Activated T-helper 1 cell treated with Interleukin-2 at 50 U/mL for 16 hours (primary cell): ENCODE data around the gene SCPEP1.

Experiments used
- DNase-seq: peaks from one replicate; pipeline ENCODE4 v3.0.0-alpha.2; 2020; ENCODE audit warnings: low read depth

SCPEP1 gene

DNA sequence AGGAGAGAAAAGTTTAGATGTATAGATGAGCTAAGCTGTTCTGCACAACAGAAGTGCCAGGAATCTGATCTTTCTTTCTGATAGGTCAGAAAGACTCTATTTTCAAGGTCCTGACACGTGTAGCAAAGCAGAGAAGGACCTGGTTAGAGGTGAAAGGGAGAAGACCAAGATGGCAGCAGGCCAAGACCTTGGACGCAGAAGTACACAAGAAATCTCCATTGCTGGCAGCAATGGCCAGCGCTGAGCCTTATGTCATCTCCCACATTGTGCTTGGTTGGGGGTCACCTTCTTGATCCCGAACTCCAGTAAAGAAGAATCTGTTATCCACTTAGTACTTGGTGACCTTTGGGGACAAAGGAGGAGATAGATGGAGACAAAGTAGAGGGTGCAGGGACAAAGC is 65.3 kb downstream of the SCPEP1 start:
- no peak for DNase-seq

GRCh38 chr17:57044976-57045867 is 67.3 kb downstream of the SCPEP1 start:
- DNase-seq, result no peak

DNA sequence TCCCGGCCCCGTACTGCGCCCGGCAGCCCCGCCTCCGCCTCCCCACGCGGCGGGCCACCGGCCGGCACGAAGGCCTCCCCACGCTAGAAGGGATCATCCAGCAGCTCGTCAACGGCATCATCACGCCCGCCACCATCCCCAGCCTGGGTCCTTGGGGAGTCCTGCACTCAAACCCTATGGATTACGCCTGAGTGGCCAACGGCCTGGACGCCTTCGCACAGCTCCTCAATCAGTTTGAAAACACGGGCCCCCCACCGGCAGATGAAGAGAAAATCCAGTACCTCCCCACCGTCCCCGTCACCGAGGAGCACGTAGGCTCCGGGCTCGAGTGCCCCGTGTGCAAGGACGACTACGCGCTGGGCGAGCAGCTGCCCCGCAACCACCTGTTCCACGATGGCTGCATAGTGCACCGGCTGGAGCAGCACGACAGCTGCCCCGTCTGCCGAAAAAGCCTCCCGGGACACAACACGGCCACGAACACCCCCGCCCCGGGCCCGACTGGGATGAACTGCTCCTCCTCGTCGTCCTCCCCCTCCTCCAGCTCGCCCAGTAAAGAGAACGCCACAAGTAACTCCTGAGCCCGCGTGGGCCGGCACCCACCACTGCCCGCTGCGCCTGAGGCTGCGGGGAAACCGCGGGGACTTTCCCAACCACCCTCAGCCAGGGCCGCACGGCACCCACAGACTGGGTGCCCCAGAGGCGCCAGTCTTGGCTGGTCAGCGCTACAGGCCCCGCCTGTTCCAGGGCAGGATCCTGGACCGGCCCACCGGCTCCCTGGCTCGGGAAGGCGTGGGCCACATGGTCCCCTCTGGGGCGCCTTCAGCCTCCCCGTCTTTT is 68.2 kb downstream of the SCPEP1 start:
- DNase-seq, result peak; percentile 1

GRCh38 chr17:57046749-57047148 is 68.8 kb downstream of the SCPEP1 start:
- no peak for DNase-seq

DNA sequence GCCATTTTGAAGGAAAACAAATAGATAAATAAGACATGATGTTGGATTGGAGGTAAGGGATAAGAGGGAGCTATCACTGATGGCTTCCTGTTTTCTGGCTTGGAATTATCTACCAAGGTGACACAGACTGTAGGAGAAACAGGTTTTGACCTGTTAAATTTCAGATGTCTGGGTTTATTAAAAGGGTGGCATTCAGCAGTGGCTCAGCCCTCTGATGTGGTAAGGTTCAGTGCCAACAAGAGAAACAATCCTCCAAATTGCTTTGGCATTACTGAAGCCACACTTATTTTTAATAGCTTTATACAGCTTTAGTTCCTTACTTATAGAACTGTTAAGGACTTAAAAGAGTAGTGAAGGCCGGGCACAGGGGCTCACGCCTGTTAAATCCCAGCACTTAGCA is 70.2 kb downstream of the SCPEP1 start:
- DNase-seq, result no peak

GRCh38 chr17:57050306-57050705 is 72.4 kb downstream of the SCPEP1 start:
- no peak for DNase-seq

DNA sequence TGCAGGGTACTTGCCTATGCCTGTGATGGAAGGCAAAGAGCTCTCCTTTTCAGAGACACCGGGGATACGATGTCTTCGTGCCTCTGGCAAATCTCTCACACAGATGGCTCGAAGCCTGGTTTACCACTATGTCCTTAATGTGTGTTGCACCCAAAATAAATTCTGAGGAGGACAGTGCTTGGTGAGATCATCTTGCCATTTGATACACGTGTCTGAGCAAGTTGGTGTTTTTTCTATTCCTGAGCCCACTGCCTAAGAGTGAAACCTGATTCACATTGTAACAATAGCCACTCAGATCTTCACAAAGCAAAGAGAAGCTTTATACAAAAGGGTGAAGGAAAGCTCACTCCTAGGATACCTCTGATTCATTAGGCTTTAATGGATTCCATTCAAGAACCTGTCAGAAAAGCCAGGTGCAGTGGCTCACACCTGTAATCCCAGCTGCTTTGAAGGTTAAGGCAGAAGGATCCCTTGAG is 74.0 kb downstream of the SCPEP1 start:
- DNase-seq, result no peak
